Measurements from ENCODE around the gene PITPNM1. TPM values are rescaled to one million over a fixed set of nuclear protein-coding genes. Genes with fewer than 3 reads are reported as not detected.
A peak's percentile ranks its signal among the peaks of the same experiment; 100 is the strongest.

Gene PITPNM1
- polyA plus RNA-seq, 1 donor from 2014 or later, result 25.8 TPM

GRCh38 chr11:67510023-67510345, 4.8 kb upstream of the PITPNM1 start:
- TF ChIP-seq RAD21 (conservative IDR thresholded peaks at IDR 0.05) (no peak), MXI1 (conservative IDR thresholded peaks at IDR 0.05; ENCODE audit: poor library complexity, severe bottlenecking) (no peak), REST (IDR thresholded peaks at IDR 0.05; ENCODE audit: borderline replicate concordance) (no peak), EZH2 (IDR thresholded peaks at IDR 0.05; ENCODE audit: borderline replicate concordance, insufficient read depth, low read length, poor library complexity, severe bottlenecking) (no peak), SMC3 (conservative IDR thresholded peaks at IDR 0.05; ENCODE audit: poor library complexity) (no peak), CTCF (IDR thresholded peaks at IDR 0.05; ENCODE audit: poor library complexity, severe bottlenecking) (no peak), TAF1 (IDR thresholded peaks at IDR 0.05; ENCODE audit: low read depth) (no peak), POLR2AphosphoS5 (IDR thresholded peaks at IDR 0.05) (no peak), EP300 (conservative IDR thresholded peaks at IDR 0.05; ENCODE audit: poor library complexity, severe bottlenecking) (no peak)
- Histone ChIP-seq H3K27me3 (ENCODE audit: insufficient read depth, low read depth, low read length) (no peaks in the 10 kb centered on the region), H3K9ac (ENCODE audit: low read length) (no peak overlapping the region), H3K9me3 (ENCODE audit: low read length) (no peaks in the 10 kb centered on the region), H3K36me3 (ENCODE audit: insufficient read depth, low read length) (no peaks in the 10 kb centered on the region), H3K9me2 (ENCODE audit: insufficient read depth, low read length) (no peaks in the 10 kb centered on the region), H2AFZ (ENCODE audit: low read depth, low read length) (no peak overlapping the region), H3K79me2 (replicated peaks; ENCODE audit: insufficient read depth, low read length) (no peaks in the 10 kb centered on the region), H3K27ac (ENCODE audit: low read length) (no peak overlapping the region), H4K20me1 (ENCODE audit: insufficient read depth) (no peaks in the 10 kb centered on the region), H3K4me2 (ENCODE audit: low read length) (no peak overlapping the region), H3F3A (ENCODE audit: insufficient read depth, low read length, poor library complexity, severe bottlenecking) (no peaks in the 10 kb centered on the region), H3K4me3 (ENCODE audit: low read length) (no peak overlapping the region)

GRCh38 chr11:67508486-67509121, 3.4 kb upstream of the PITPNM1 start:
- H3K4me3 ChIP-seq (ENCODE audit: low read length), result peak overlapping the region; percentile 78
- no peaks in the 10 kb centered on the region for H3K27me3 ChIP-seq (ENCODE audit: insufficient read depth, low read depth, low read length)
- peak overlapping the region; percentile 77 for H2AFZ ChIP-seq (ENCODE audit: low read depth, low read length)
- no peaks in the 10 kb centered on the region for H4K20me1 ChIP-seq (ENCODE audit: insufficient read depth)
- TF ChIP-seq TAF1 (IDR thresholded peaks at IDR 0.05; ENCODE audit: low read depth), result no peak
- no peak for TF ChIP-seq EZH2 (IDR thresholded peaks at IDR 0.05; ENCODE audit: borderline replicate concordance, insufficient read depth, low read length, poor library complexity, severe bottlenecking)
- peak; percentile 76 for TF ChIP-seq EP300 (conservative IDR thresholded peaks at IDR 0.05; ENCODE audit: poor library complexity, severe bottlenecking)
- TF ChIP-seq CTCF (IDR thresholded peaks at IDR 0.05; ENCODE audit: poor library complexity, severe bottlenecking), result no peak
- TF ChIP-seq POLR2AphosphoS5 (IDR thresholded peaks at IDR 0.05), result peak; percentile 88
- TF ChIP-seq RAD21 (conservative IDR thresholded peaks at IDR 0.05), result no peak
- TF ChIP-seq REST (IDR thresholded peaks at IDR 0.05; ENCODE audit: borderline replicate concordance), result peak; percentile 60
- TF ChIP-seq SMC3 (conservative IDR thresholded peaks at IDR 0.05; ENCODE audit: poor library complexity), result peak; percentile 30
- TF ChIP-seq MXI1 (conservative IDR thresholded peaks at IDR 0.05; ENCODE audit: poor library complexity, severe bottlenecking), result peak; percentile 94
- H3F3A ChIP-seq (ENCODE audit: insufficient read depth, low read length, poor library complexity, severe bottlenecking), result no peaks in the 10 kb centered on the region
- H3K9me3 ChIP-seq (ENCODE audit: low read length), result no peaks in the 10 kb centered on the region
- H3K36me3 ChIP-seq (ENCODE audit: insufficient read depth, low read length), result no peaks in the 10 kb centered on the region
- no peaks in the 10 kb centered on the region for H3K9me2 ChIP-seq (ENCODE audit: insufficient read depth, low read length)
- H3K27ac ChIP-seq (ENCODE audit: low read length), result peak overlapping the region; percentile 95
- H3K9ac ChIP-seq (ENCODE audit: low read length), result peak overlapping the region; percentile 94
- peak overlapping the region; percentile 60 for H3K4me2 ChIP-seq (ENCODE audit: low read length)
- peaks cover 3% of the 10 kb centered on the region for H3K79me2 ChIP-seq (replicated peaks; ENCODE audit: insufficient read depth, low read length)
